ENCODE measurements around the gene LPAR3.

- TF ChIP-seq, protein P1, sequence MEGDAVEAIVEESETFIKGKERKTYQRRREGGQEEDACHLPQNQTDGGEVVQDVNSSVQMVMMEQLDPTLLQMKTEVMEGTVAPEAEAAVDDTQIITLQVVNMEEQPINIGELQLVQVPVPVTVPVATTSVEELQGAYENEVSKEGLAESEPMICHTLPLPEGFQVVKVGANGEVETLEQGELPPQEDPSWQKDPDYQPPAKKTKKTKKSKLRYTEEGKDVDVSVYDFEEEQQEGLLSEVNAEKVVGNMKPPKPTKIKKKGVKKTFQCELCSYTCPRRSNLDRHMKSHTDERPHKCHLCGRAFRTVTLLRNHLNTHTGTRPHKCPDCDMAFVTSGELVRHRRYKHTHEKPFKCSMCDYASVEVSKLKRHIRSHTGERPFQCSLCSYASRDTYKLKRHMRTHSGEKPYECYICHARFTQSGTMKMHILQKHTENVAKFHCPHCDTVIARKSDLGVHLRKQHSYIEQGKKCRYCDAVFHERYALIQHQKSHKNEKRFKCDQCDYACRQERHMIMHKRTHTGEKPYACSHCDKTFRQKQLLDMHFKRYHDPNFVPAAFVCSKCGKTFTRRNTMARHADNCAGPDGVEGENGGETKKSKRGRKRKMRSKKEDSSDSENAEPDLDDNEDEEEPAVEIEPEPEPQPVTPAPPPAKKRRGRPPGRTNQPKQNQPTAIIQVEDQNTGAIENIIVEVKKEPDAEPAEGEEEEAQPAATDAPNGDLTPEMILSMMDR (IDR thresholded peaks at IDR 0.05), result no peak
- no peak for TF ChIP-seq POLR2A (IDR thresholded peaks at IDR 0.05)
Observed at GRCh38 chr1:84768634-84769033, 124.4 kb downstream of the LPAR3 start.

Measured in Peyer's patch (tissue), 4 donors.